HepG2 (cell line): ENCODE results near the gene COA7. TPM values are rescaled to one million over a fixed set of nuclear protein-coding genes. Genes with fewer than 3 reads are reported as not detected.
A peak's percentile ranks its signal among the peaks of the same experiment; 100 is the strongest.

Experiments
- ARNT2 ChIP-seq: sonication (generic); formaldehyde crosslinking; IDR thresholded peaks from 2 replicates; pipeline ENCODE4 v1.8.0; 2022; ENCODE audit warnings: mild to moderate bottlenecking, low read depth, missing genetic modification reagents, moderate library complexity
- ATF1 ChIP-seq: IDR thresholded peaks from 2 replicates; pipeline ENCODE4 v1.6.1; 2016; ENCODE audit warnings: mild to moderate bottlenecking, control low read depth
- ERF ChIP-seq: IDR thresholded peaks from 2 replicates; pipeline ENCODE4 v1.6.1; 2018; ENCODE audit warnings: missing biosample characterization, missing genetic modification reagents
- FOSL1 ChIP-seq: sonication (generic); formaldehyde crosslinking; IDR thresholded peaks from 2 replicates; pipeline ENCODE4 v1.9.0; 2021; ENCODE audit warnings: missing genetic modification reagents, borderline replicate concordance
- FOXJ3 ChIP-seq: sonication (generic); formaldehyde crosslinking; IDR thresholded peaks from 2 replicates; pipeline ENCODE4 v1.4.0; 2020; ENCODE audit warnings: missing genetic modification reagents, mild to moderate bottlenecking, borderline replicate concordance
- KAT2B ChIP-seq: fragments of 150-350 bp; IDR thresholded peaks from 2 replicates; pipeline ENCODE4 v1.6.1; 2014; ENCODE audit warnings: low read depth, low read length, borderline replicate concordance
- KAT7 ChIP-seq: IDR thresholded peaks from 2 replicates; pipeline ENCODE4 v1.6.1; 2018; ENCODE audit warnings: borderline replicate concordance, missing compliant biosample characterization
- MLX ChIP-seq: IDR thresholded peaks from 2 replicates; pipeline ENCODE4 v1.6.1; 2016
- MXD4 ChIP-seq: IDR thresholded peaks from 2 replicates; pipeline ENCODE4 v1.6.1; 2016; ENCODE audit warnings: mild to moderate bottlenecking, missing biosample characterization, missing genetic modification reagents
- NBN ChIP-seq: fragments of 450-650 bp; conservative IDR thresholded peaks from 2 replicates; pipeline ENCODE4 v1.6.1; 2017
- NR1H2 ChIP-seq: sonication (generic); formaldehyde crosslinking; IDR thresholded peaks from 2 replicates; pipeline ENCODE4 v1.8.1; 2022; ENCODE audit warnings: low read depth, missing genetic modification reagents, borderline replicate concordance
- SNAI1 ChIP-seq: sonication (generic); formaldehyde crosslinking; IDR thresholded peaks from 2 replicates; pipeline ENCODE4 v1.5.0; 2020; ENCODE audit warnings: mild to moderate bottlenecking, missing genetic modification reagents, borderline replicate concordance
- SNAPC2 ChIP-seq: sonication (generic); formaldehyde crosslinking; IDR thresholded peaks from 2 replicates; pipeline ENCODE4 v1.8.1; 2022; ENCODE audit warnings: mild to moderate bottlenecking, missing genetic modification reagents
- SOX6 ChIP-seq, 2 experiments: fragments of 450-650 bp in 1 of 2; sonication (generic) in 1 of 2; formaldehyde crosslinking in 1 of 2; IDR thresholded peaks; 2 replicates each; pipeline versions ENCODE4 v1.4.0 to v1.6.1; 2017 to 2020; ENCODE audit warnings: antibody characterized with exemption in 1 of 2, mild to moderate bottlenecking in 1 of 2, missing genetic modification reagents in 1 of 2
- TBL1XR1 ChIP-seq: fragments of 150-350 bp; IDR thresholded peaks from 2 replicates; pipeline ENCODE4 v1.6.1; 2014; ENCODE audit warnings: borderline replicate concordance, low read length; ENCODE audit not compliant: partially characterized antibody
- ZNF101 ChIP-seq: sonication (generic); formaldehyde crosslinking; IDR thresholded peaks from 2 replicates; pipeline ENCODE4 v1.4.0; 2020; ENCODE audit warnings: mild to moderate bottlenecking, low read depth, missing genetic modification reagents, borderline replicate concordance
- ZNF180 ChIP-seq: sonication (generic); formaldehyde crosslinking; IDR thresholded peaks from 2 replicates; pipeline ENCODE4 v1.4.0; 2020; ENCODE audit warnings: low read depth, missing genetic modification reagents, borderline replicate concordance
- ZNF234 ChIP-seq: sonication (generic); formaldehyde crosslinking; conservative IDR thresholded peaks from 2 replicates; pipeline ENCODE4 v1.5.1; 2020; ENCODE audit warnings: mild to moderate bottlenecking, missing genetic modification reagents
- ZNF282 ChIP-seq: fragments of 450-650 bp; IDR thresholded peaks from 2 replicates; pipeline ENCODE4 v1.6.1; 2018; ENCODE audit not compliant: partially characterized antibody
- ZNF362 ChIP-seq: sonication (generic); formaldehyde crosslinking; IDR thresholded peaks from 2 replicates; pipeline ENCODE4 v1.4.0; 2020; ENCODE audit warnings: missing genetic modification reagents, mild to moderate bottlenecking, borderline replicate concordance
- ZNF496 ChIP-seq: sonication (generic); formaldehyde crosslinking; IDR thresholded peaks from 2 replicates; pipeline ENCODE4 v1.8.1; 2023; ENCODE audit warnings: mild to moderate bottlenecking, moderate library complexity, missing genetic modification reagents; ENCODE audit not compliant: insufficient replicate concordance
- ZNF564 ChIP-seq: sonication (generic); formaldehyde crosslinking; IDR thresholded peaks from 2 replicates; pipeline ENCODE4 v1.8.1; 2023; ENCODE audit warnings: mild to moderate bottlenecking, missing genetic modification reagents
- ZNF710 ChIP-seq: sonication (generic); formaldehyde crosslinking; IDR thresholded peaks from 2 replicates; pipeline ENCODE4 v1.5.0; 2020; ENCODE audit warnings: mild to moderate bottlenecking, missing genetic modification reagents, borderline replicate concordance
- ZNF737 ChIP-seq: sonication (generic); formaldehyde crosslinking; IDR thresholded peaks from 2 replicates; pipeline ENCODE4 v1.5.0; 2020; ENCODE audit warnings: missing genetic modification reagents, mild to moderate bottlenecking, borderline replicate concordance
- polyA plus RNA-seq, 8 experiments: library from polyadenylated mRNA; depleted of rRNA in 3 of 8; stranded (reverse) in 7 of 8; unstranded in 1 of 8; fragments of >200 nt; fragmentation: Illumina TruSeq in 4 of 8; extraction: Trizol in 4 of 8; gene quantifications; 2 replicates each; pipeline versions ENCODE4 v1.2.1 to v1.2.3, GENCODE V29; 2011 to 2016; ENCODE audit warnings: low read depth in 4 of 8, missing spikeins in 1 of 8, mixed read lengths in 1 of 8; ENCODE audit not compliant: insufficient read depth in 1 of 8
- total RNA-seq, 5 experiments: library from RNA; depleted of rRNA; stranded (reverse); fragments of >200 nt; fragmentation: Illumina TruSeq; extraction: Trizol; gene quantifications; 2 replicates each; pipeline ENCODE4 v1.2.3, GENCODE V29; 2016; ENCODE audit warnings: low read depth in 1 of 5

COA7 gene
- total and polyA plus RNA-seq, 2 of the 13 experiments (the other 11 are each of a cell fraction or from before 2014, with no cell fraction given) = 12.3 to 30.4 TPM

GRCh38 chr1:52697795-52698674 lies at the start of gene COA7 (continued):
- peak; percentile 52; the same call in 1 of the 2 replicates for TF ChIP-seq KAT7 (CRISPR knock-in tag)
- TF ChIP-seq ZNF101 (CRISPR knock-in tag) = peak; percentile 95; the same call in 1 of the 2 replicates
- TF ChIP-seq FOXJ3 = no peak
- TF ChIP-seq FOSL1 = no peak; the same call in 1 of the 2 replicates
- TF ChIP-seq ZNF180 (CRISPR knock-in tag) = no peak
- peak; percentile 34 for TF ChIP-seq ERF (CRISPR knock-in tag)
- TF ChIP-seq SNAPC2 = peak; percentile 41; the same call in 1 of the 2 replicates
- TF ChIP-seq NR1H2 (CRISPR knock-in tag) = no peak
- TF ChIP-seq ZNF710 (CRISPR knock-in tag) = no peak
- TF ChIP-seq NBN = no peak
- no peak for TF ChIP-seq ZNF737 (CRISPR knock-in tag)
- no peak for TF ChIP-seq ZNF362 (CRISPR knock-in tag)
- peak; percentile 94 for TF ChIP-seq MXD4 (CRISPR knock-in tag)
- TF ChIP-seq KAT2B = no peak
- TF ChIP-seq ARNT2 = peak; percentile 90; the same call in 1 of the 2 replicates
- peak; percentile 90 for TF ChIP-seq ZNF564 (CRISPR knock-in tag)
- peak; percentile 9 for TF ChIP-seq TBL1XR1
- peak; percentile 88; the same call in 1 of the 2 replicates for TF ChIP-seq ZNF234 (CRISPR knock-in tag)
- no peak for TF ChIP-seq ZNF496
- TF ChIP-seq ATF1 (CRISPR knock-in tag) = no peak; the same call in 1 of the 2 replicates
- 0 out of 2 replicates have a peak, but pooled peaks have one; percentile 39 for TF ChIP-seq SNAI1
- peak; percentile 74 for TF ChIP-seq MLX
- TF ChIP-seq SOX6 (IDR thresholded peaks at IDR 0.05) = no peak
- TF ChIP-seq SOX6 (CRISPR knock-in tag; IDR thresholded peaks at IDR 0.05) = peak; percentile 43
- TF ChIP-seq ZNF282 = no peak
